CD4-positive, alpha-beta T cell treated with Interleukin-4 for 1 hour (primary cell): ENCODE data around the gene MAD2L1.
"Not testable (repeated sequence)": the region's sequence is repeated elsewhere in the genome, so short reads cannot be mapped to it uniquely, and the experiment has no call there.

ENCODE experiments used
- DNase-seq, 2 donors: peaks; one replicate each; pipeline ENCODE4 v3.0.0-alpha.2; 2020 to 2022

The MAD2L1 gene

DNA sequence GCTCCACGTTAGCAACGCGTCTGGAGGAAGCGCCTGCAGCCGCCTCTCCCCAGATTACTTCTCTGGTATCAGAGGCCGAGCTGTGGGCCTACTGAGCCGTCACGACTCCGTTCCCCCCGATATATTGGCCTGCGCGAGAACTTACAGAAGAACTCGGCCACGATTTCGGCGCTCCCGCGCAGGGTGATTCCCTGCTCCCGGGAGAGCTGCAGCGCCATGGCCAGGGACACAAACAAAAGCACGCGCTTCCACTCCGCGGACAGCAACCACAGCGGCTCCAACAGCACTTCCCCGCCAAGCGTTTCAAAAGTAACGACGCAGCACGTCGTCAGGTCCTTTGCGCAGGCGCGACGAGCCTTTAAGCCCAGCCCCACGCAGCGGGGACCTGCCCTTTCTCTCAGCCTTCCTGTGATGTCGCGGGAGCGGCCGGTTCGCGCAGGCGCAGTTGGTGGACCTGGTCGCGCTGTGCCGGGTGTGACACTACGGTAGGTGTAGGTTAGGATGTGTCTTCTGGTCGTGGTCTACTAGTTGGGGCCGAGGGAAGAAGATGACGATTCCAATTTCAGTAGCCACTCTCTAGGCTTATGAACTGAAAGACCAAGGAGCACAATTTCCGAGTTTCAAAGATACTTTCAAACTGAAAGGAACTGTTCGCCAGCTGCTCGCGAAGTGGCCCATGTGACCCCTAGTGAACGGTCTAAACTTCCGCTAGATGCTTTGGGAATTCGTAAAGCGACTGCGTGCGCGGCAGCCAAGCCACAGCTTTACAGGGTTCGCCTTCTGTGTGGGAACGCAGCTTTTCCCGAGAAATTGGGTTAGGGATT is at the start of gene MAD2L1:
TSS of gene MAD2L1 (minus strand) at position 332 of the 824 bp plus-strand sequence. CDS start at position 218, 114 bp downstream.
- DNase-seq = peak; percentile 98 to 99

- DNase-seq = no peak
Observed at GRCh38 chr4:120111745-120112144, 45.1 kb upstream of the MAD2L1 start.

DNA sequence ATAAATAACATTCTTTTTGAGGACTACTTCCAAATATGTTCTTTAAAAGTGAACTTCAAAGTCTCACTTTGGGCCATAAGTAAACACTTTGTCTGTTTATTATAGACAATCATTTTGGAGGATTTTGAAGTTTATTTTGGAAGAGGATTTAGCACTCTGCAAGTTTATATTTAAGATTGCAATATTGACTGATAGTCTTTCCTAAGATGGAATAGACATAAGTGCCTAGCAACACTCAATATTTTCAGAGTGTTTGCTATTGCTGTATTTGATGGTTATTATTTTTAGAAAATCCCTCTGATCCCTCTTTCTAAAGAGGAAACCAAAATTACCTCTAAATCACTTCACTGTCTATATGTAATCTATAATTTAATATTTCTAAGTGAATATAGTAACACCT is 42.8 kb upstream of the MAD2L1 start:
- DNase-seq = no peak

GRCh38 chr4:120105472-120105871 is 38.8 kb upstream of the MAD2L1 start:
- DNase-seq = no peak

DNA sequence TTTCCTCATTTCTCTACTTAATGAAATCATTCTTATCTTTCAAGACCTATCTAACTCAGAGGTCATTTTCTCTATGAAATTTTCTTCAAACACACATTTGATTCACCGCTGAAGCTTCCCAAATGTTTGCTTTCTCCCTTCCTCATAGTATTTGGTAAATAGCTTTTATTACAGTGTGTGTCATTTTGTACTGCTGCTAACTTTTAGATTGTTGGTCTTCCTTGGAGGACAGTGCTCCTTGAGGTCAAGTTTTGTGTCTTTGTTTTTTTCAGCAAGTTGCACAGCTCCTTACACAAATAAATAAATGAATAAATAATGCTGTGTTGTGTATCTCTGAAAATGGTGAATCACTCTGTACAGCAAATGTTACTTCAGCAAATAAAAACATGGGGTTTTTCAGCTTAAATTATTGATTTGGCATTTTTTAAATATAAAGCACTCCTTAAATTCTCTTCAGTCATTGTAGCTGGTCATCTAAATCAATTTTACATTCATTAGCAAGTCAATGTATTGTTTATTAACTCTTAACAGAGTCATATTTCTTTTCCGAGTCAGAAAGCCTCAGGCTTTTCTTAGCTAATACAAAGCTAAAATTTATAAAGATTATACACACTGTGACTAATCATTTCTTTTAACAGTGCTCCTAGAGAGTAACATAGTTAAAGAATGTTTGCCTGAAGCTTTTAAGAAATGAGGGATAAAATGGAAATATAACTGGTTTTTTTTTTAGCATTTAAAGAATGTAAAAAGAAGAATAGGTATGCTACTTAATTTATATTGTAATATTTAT is 30.1 kb upstream of the MAD2L1 start:
- DNase-seq = no peak

DNA sequence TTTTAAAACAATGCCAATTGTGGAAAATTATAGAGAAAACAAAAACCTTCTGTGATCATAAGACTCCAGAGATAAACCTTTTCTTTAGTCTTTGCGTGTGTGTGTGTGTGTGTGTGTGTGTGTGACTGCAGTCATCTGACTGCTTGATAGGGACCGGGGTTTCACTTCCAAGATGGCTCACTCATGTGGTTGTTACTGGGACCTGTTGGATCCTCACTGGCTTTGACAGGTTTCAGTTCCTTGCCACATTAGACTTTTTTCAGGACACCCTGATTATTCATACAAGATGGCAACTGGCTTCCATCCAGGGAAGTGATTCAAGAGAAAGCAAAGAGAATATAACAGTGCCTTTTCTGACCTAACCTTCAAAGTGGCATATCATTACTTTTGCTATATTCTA is 21.9 kb upstream of the MAD2L1 start:
- DNase-seq = no peak

DNA sequence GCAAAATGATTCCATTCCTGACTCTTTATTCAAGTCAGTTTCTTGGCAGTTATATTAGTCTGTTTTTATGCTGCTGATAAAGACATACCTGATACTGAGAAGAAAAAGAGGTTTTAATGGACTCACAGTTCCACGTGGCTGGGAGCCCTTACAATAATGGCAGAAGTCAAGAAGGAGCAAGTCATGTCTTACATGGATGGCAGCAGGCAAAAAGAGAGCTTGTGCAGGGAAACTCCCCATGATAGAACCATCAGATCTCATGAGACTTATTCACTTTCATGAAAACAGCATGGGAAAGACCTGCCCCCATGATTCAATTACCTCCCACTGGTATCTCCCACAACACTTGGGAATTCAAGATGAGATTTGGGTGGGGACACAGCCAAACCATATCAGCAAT is 21.4 kb upstream of the MAD2L1 start:
- not testable (repeated sequence) for DNase-seq

- no peak for DNase-seq
Observed at GRCh38 chr4:120085705-120086104, 19.1 kb upstream of the MAD2L1 start.

DNA sequence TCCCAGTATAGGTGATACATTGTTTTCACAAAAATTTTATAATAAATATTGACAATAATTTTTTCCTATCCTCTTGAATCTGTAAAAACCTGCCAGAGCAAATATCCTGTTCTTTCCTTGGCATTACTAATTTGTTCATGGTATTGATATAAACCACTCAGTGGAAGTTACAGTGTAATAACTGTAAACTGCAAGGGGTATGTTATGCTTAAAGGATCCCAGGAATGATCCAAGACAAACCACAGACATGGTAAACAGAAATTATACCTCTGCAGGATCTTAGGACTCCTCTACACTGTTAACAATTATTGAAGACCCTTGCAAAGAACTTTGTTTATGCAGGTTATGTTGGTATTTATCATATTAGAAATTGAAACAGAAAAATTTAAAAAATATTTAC is 17.7 kb upstream of the MAD2L1 start:
- DNase-seq = no peak

GRCh38 chr4:120083152-120083551 is 16.5 kb upstream of the MAD2L1 start:
- no peak for DNase-seq

DNA sequence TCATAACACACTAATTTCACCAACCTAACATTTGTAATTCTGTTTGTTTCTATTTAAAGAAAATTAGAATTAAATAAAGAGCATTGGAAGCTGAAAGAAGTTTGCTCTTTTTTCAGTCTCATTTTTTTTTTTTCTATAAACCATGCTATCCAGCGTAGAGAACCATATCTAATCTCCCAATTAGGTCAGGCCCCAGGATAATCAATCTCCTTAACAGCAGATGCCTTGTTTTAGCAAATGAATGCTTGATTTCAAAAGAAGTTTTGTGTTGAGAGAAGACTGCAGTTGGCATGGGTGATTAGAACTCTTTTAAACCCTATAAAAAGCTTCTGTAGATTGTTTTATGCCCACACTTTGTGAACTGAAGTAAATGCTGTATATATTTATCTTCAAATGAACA is 15.6 kb upstream of the MAD2L1 start:
- no peak for DNase-seq

DNA sequence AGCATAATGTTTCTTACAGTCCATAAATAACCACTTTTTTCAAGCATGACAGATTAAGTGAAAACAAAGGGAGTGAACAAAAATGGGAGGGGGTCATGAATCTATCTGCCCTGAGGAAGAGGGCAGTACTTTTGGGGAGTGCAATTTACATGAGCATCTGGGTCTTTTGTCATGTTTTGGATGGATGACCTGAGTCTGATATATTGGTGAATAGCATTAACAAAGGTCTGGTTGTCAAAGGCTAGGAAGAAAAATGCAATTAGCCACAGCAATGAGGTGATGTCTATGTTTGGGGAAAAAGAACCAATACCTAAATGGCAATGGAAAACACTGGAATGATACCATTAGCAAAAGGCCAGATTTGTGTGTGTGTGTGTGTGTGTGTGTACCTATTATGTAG is 15.1 kb upstream of the MAD2L1 start:
- no peak for DNase-seq

GRCh38 chr4:120080533-120080932 is 13.9 kb upstream of the MAD2L1 start:
- no peak for DNase-seq

DNA sequence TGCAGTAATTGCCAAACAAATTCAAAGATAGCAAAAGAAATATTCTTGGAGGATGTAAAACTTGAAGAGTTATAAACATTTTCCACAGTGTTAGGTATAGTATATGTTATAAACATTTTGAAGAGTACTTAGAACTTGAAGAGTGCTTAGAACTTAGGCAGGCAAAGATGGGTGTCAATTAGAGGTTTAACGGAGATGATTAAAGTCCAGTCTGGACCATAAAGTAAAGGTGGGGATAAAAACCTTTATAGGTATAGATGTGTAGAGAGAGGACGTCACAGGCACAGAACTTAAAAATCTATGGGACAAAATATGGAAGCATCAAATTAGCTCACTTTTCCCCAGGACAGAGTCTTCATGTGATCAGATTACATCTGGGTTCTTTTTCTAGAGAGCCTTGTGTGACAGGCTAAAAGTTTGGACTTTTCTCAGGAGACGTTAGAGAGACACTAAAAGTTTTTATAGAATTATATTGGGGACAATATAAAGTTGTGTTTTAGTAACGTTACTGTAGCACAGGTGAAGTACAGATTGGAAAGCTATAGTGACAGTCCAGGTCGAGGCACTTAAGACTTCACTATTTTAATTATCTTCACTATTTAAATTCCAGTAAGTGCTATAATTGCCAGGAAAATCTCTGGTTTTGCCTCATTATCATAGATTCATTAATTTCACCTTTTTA is 13.3 kb upstream of the MAD2L1 start:
- no peak for DNase-seq

DNA sequence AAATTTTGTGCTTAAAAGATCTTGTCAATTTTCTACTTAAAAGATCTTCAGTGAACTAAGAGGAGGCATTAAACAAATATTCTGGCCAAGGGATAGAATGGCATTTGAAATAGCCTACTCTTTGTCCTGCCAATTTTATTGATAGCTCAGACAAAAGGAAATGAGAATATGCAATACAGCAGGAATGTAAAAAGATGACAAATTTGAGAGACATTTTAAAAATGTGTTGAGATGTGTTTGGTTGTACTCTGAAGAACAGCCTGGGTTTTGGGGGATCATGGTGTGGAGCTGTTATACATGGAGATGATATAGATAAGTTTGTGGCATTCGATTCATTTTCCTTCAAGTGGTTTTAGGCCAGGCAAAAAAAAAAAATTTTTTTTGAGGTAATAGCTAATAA is 11.6 kb upstream of the MAD2L1 start:
- no peak for DNase-seq

DNA sequence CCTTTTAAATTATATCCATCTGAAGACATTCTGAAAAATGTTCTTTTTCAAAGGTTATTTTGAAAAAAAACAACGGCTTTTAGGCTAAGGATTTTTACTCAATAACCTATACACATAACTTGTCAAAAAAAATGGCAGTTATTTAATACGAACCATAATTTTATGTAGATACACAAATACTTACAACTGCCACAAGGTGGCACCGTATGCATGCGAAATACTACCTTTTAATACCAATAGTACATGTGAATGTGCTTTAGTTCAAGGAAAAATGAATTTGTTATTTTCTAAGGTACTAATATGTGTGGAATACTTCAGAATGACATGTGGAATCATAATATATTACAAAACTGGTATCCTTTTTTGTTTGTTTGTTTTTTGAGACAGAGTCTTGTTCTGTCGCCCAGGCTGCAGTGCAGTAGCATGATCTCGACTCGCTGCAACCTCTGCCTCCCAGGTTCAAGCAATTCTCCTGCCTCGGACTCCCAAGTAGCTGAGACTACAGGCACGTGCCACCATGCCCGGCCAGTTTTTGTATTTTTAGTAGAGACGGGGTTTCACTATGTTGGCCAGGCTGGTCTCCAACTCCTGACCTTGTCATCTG is 4.6 kb upstream of the MAD2L1 start:
- DNase-seq = peak; percentile 49 to 74

GRCh38 chr4:120070196-120070595 is 3.5 kb upstream of the MAD2L1 start:
- no peak for DNase-seq

- DNase-seq = peak in 1 of 2 donors; percentile 36
Observed at GRCh38 chr4:120065974-120066516, 603 bp downstream of the MAD2L1 start.

DNA sequence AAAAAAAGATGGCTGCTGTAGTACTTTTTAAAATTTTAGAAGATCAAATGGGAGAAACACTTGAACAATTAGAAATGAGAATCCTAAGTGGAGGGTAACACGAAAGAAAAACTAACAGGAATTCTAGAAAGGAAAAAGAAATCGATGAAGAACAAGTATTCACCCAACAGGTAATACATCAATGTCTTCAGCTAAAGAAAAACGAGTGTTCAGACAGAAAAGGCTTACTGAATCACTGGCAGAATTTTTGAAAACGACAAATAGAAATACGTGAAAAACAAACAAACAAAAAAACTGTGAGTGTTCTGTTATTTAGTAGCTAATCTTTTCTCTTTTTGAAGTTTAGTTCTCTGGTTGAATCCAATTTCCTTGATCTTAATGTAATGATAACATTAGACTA is 1.8 kb downstream of the MAD2L1 start:
- no peak for DNase-seq

DNA sequence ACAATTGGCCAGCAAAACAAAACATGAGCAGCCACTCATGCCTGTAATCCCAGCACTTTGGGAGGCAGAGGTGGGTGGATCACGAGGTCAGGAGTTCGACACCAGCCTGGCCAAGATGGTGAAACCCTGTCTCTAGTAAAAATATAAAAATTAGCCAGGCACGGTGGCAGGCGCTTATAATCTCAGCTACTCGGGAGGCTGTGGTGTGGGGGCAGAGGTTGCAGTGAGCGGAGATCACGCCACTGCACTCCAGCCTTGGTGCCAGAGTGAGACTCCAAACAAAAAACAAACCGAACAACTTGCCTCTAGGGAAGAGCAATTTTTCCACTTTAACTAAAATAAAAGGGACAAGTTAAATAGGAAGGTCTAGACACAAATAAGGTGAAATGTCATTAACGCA is 2.9 kb downstream of the MAD2L1 start:
- DNase-seq = not testable (repeated sequence)

- no peak for DNase-seq
Observed at GRCh38 chr4:120062663-120063195, 3.9 kb downstream of the MAD2L1 start.

DNA sequence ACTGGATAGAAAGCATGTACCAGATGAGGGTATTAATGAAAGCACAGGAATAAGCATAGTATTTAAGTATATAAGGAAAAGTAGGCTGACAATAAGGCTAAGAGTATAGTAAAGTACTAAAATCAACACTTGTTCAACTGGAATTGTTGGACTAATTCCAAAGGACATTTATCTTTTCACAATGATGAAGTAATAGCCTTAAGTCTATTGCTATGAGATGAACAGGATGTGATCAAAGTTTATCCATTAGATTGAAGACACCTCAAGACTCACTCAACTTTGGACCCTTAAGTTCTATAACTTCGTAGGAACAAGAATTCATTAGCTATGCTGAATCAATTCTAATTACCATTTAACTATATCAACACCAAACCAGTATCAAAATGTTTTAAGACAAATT is 7.6 kb downstream of the MAD2L1 start:
- DNase-seq = no peak

- DNase-seq = no peak
Observed at GRCh38 chr4:120057416-120057815, 9.2 kb downstream of the MAD2L1 start.
